Gastroesophageal sphincter (tissue), 4 donors: ENCODE results near the gene ELK4. TPM values are rescaled to one million over a fixed set of nuclear protein-coding genes. Genes with fewer than 3 reads are reported as not detected.

Experiments used
- ATAC-seq: fragments of 150-250 bp; one replicate; pipeline ENCODE4 v1.9.1; 2016; ENCODE audit warnings: mild to moderate bottlenecking, moderate library complexity
- H3K27ac ChIP-seq, 4 donors: fragments of 200-600 bp; sonication (generic) in 3 of 4; 1 replicate in 3 of 4; 2 replicates in 1 of 4; pipeline ENCODE4 v1.5.1; 2016 to 2019
- H3K27me3 ChIP-seq: fragments of 200-600 bp; sonication (generic); one replicate; pipeline ENCODE4 v1.5.1; 2019
- H3K36me3 ChIP-seq, 2 donors: fragments of 200-600 bp; sonication (generic); one replicate each; pipeline ENCODE4 v1.5.1; 2019; ENCODE audit warnings: control low read depth in 1 of 2
- H3K4me1 ChIP-seq, 3 donors: fragments of 200-600 bp; sonication (generic); 1 replicate in 2 of 3; 2 replicates in 1 of 3; pipeline ENCODE4 v1.5.1; 2016 to 2019; ENCODE audit warnings: control low read depth in 2 of 3
- H3K4me3 ChIP-seq, 2 donors: fragments of 200-600 bp; sonication (generic); one replicate each; pipeline ENCODE4 v1.5.1; 2019; ENCODE audit warnings: mild to moderate bottlenecking in 1 of 2, moderate library complexity in 1 of 2
- H3K9me3 ChIP-seq, 3 donors: fragments of 200-600 bp; sonication (generic); one replicate each; pipeline ENCODE4 v1.5.1; 2017 to 2019; ENCODE audit warnings: control low read depth in 2 of 3
- EP300 ChIP-seq: sonication (generic); formaldehyde crosslinking; IDR thresholded peaks from one replicate; pipeline ENCODE4 v1.6.1; 2017; ENCODE audit warnings: antibody characterized with exemption, mild to moderate bottlenecking
- POLR2A ChIP-seq, 2 donors: fragments of 450-650 bp; IDR thresholded peaks; one replicate each; pipeline ENCODE4 v1.6.1; 2017; ENCODE audit warnings: antibody characterized with exemption in 2 of 2, mild to moderate bottlenecking in 2 of 2, moderate library complexity in 1 of 2
- POLR2AphosphoS5 ChIP-seq: sonication (generic); formaldehyde crosslinking; IDR thresholded peaks from one replicate; pipeline ENCODE4 v1.6.1; 2017; ENCODE audit warnings: antibody characterized with exemption
- WGBS, 2 donors: methylation state at CpG; one replicate each; pipeline ENCODE4 v1.1.5; 2018; ENCODE audit warnings: low coverage in 1 of 2; 5-methylcytosine and 5-hydroxymethylcytosine counted together
- total RNA-seq, 4 donors: library from RNA; depleted of rRNA; stranded (reverse); fragments of >200 nt; gene quantifications; one replicate each; pipeline ENCODE4 v1.1.0, GENCODE V29; 2016
- TF ChIP-seq, protein P1 (sequence below), 4 experiments: fragments of 200-600 bp in 2 of 4; fragments of 450-650 bp in 2 of 4; sonication (generic) in 1 of 4; IDR thresholded peaks; one replicate each; pipeline ENCODE4 v1.5.1; 2017 to 2019; ENCODE audit warnings: antibody characterized with exemption in 4 of 4, mild to moderate bottlenecking in 2 of 4, moderate library complexity in 2 of 4

ELK4 gene
- total RNA-seq, 4 donors from 2014 or later = 23.2 to 24.6 (median 23.6) TPM

DNA sequence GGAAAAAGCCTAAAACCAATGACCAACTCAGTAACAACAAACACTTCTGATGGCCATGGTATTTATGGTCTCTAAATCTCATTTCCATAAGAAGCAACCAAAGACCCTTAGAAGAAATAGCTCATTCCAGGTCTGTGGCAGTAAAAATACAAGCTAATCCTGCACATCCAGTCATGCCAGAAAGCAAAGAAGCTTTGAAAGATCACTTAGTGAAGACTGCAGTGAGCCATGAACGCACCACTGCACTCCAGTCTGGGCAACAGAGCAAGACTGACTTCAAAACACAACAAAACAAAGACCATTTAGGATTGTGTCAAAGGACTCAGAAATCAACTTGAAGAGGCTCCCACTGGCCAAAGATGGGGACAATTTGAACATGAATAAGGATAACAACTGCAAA lies 18.4 kb upstream of the ELK4 start:
- Histone ChIP-seq H3K4me3 (no peak overlapping the region), H3K4me1 (no peaks in the 10 kb centered on the region), H3K27ac (no peak overlapping the region), H3K36me3 (no peaks in the 10 kb centered on the region), H3K9me3 (no peaks in the 10 kb centered on the region), H3K27me3 (peaks cover under 1% of the 10 kb centered on the region)
- TF ChIP-seq POLR2AphosphoS5 = no peak
- TF ChIP-seq, protein P1, sequence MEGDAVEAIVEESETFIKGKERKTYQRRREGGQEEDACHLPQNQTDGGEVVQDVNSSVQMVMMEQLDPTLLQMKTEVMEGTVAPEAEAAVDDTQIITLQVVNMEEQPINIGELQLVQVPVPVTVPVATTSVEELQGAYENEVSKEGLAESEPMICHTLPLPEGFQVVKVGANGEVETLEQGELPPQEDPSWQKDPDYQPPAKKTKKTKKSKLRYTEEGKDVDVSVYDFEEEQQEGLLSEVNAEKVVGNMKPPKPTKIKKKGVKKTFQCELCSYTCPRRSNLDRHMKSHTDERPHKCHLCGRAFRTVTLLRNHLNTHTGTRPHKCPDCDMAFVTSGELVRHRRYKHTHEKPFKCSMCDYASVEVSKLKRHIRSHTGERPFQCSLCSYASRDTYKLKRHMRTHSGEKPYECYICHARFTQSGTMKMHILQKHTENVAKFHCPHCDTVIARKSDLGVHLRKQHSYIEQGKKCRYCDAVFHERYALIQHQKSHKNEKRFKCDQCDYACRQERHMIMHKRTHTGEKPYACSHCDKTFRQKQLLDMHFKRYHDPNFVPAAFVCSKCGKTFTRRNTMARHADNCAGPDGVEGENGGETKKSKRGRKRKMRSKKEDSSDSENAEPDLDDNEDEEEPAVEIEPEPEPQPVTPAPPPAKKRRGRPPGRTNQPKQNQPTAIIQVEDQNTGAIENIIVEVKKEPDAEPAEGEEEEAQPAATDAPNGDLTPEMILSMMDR (IDR thresholded peaks at IDR 0.05) = no peak
- TF ChIP-seq POLR2A (IDR thresholded peaks at IDR 0.05) = no peak
- no peak for TF ChIP-seq EP300
- no CpG with 5 or more reads among the region's 1 CpG for WGBS, 2 donors
- ATAC-seq = no peak

DNA sequence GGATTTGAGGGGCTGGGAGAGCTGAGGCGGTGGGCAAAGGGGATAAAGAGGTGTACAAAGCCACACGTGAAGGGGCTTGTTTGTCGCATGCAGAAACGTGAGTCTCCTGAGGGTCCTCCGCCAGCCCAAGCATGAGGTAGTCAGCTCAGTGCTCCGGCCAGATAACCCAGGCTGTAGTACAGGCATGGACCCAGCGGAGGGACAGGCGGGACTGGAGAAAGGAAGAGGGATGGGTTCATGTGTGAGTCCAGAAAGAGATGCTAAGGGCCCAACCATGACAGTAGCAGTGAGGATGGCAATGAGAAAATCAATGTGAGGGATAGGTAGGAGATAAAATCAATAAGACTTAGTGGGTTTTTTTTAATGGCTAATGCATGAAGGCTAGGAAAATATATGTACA lies 13.7 kb upstream of the ELK4 start:
- TF ChIP-seq, protein P1 (IDR thresholded peaks at IDR 0.05) = no peak
- TF ChIP-seq POLR2AphosphoS5 = no peak
- TF ChIP-seq POLR2A (IDR thresholded peaks at IDR 0.05) = no peak
- TF ChIP-seq EP300 = no peak
- no peaks in the 10 kb centered on the region for H3K9me3 ChIP-seq
- H3K4me1 ChIP-seq = no peaks in the 10 kb centered on the region
- H3K4me3 ChIP-seq = no peak overlapping the region
- H3K36me3 ChIP-seq = no peaks in the 10 kb centered on the region
- WGBS, 2 donors = 70 to 93% methylated on average over 2 to 3 of the region's 8 CpGs
- peaks cover 10% of the 10 kb centered on the region for H3K27me3 ChIP-seq
- no peak for ATAC-seq
- H3K27ac ChIP-seq = no peak overlapping the region

DNA sequence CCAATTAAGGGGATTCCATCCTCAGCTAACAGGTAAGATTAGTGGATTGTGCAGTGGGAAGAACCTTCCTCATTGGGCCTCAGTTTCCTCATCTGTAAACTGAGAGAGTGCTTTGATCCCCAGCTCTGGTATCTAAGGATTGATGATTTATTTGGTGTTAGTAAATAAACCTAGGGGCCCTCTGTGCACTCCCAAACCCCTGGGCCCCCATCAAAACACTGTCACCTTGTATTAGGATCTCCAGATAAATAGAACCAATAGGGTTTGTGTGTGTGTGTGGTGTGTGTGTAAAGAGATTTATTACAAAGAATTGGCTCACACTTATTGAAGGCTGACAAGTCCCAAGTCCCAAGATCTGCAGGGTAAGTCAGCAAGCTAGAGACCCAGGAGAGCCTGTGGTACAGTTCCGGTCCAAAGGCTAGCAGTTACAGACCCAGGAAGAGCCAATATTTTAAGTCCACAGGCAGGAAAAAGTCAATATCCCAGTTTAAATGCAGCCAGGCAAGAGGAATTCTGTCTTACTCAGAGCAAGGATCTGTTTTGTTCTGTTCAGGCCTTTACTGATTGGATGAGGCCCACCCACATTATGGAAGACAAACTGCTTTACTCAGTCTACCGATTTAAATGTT lies 11.0 kb upstream of the ELK4 start:
- WGBS, 2 donors = 80 to 86% methylated on average over 1 of the region's 2 CpGs
- no peak overlapping the region for H3K4me3 ChIP-seq
- no peak overlapping the region for H3K27ac ChIP-seq
- H3K9me3 ChIP-seq = no peaks in the 10 kb centered on the region
- no peaks in the 10 kb centered on the region for H3K36me3 ChIP-seq
- H3K27me3 ChIP-seq = peaks cover 10% of the 10 kb centered on the region
- H3K4me1 ChIP-seq = no peaks in the 10 kb centered on the region
- TF ChIP-seq EP300 = no peak
- TF ChIP-seq, protein P1 (IDR thresholded peaks at IDR 0.05) = no peak
- TF ChIP-seq POLR2A (IDR thresholded peaks at IDR 0.05) = no peak
- no peak for TF ChIP-seq POLR2AphosphoS5
- ATAC-seq = no peak

DNA sequence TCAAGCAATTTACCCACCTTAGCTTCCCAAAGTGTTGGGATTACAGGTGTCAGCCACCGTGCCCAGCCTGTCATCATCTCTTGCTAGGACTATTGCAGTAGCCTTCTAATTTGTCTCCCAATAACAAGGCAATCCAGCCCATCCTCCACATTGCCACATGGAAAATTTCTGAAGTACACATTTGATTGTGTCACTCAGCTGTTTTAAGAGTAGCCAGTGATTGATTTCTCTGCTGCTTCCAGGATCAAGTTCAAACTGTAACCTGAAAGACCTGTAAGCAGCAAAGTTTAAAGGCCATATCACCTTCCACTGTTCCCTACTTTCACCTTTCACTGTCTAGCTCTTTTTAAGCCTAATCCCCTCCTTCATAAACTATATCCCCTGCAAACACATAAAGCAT lies 7.8 kb upstream of the ELK4 start:
- 100% methylated on average over 1 of the region's 1 CpG; no CpG with 5 or more reads in 1 of the 2 donors for WGBS, 2 donors
- peaks cover 2% of the 10 kb centered on the region for H3K27me3 ChIP-seq
- H3K4me1 ChIP-seq = peaks cover 0 to 8% (median 8%) of the 10 kb centered on the region in 3 donors
- H3K9me3 ChIP-seq = no peaks in the 10 kb centered on the region
- H3K27ac ChIP-seq = no peak overlapping the region
- no peak overlapping the region for H3K4me3 ChIP-seq
- no peak for TF ChIP-seq EP300
- ATAC-seq = no peak
- H3K36me3 ChIP-seq = no peaks in the 10 kb centered on the region

DNA sequence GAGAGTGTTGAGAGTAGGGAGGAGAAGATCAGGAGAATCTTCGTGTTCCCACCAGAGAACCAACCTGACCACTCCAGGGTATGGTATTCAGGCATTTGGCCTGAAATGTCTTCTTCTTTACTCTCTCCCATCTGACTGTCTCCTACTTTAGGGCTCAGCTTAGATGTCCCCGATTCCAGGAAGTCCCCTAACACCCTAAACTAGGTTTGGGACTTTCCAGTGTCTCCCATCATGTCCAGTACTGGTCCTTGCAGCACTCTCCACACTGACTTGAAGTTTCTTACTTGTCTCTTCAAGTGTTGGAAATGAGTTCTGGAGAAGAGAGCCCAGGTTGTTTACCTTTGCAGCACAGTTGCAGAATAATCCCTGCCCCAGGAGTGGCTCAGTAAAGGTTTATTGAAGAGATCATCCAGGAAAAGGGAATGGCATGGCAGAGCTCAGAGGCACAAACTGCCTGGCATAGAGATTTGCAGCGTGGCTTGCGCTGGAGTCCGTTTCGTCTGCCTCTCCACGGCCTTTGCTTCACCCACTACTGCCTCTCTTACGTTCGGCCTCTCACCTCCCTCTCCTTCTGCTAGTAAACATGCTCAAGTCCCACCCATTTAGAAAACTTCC lies 6.2 kb upstream of the ELK4 start:
- H3K4me3 ChIP-seq = no peak overlapping the region
- H3K27ac ChIP-seq = no peak overlapping the region
- WGBS, 2 donors = 93 to 94% methylated on average over 9 of the region's 9 CpGs
- H3K9me3 ChIP-seq = no peaks in the 10 kb centered on the region
- no peak for TF ChIP-seq EP300
- TF ChIP-seq POLR2A (IDR thresholded peaks at IDR 0.05) = no peak
- TF ChIP-seq, protein P1 (IDR thresholded peaks at IDR 0.05) = no peak
- TF ChIP-seq POLR2AphosphoS5 = no peak
- no peaks in the 10 kb centered on the region for H3K36me3 ChIP-seq
- H3K4me1 ChIP-seq = peaks cover 0 to 11% (median 8%) of the 10 kb centered on the region in 3 donors
- no peak for ATAC-seq
- no peaks in the 10 kb centered on the region for H3K27me3 ChIP-seq
